Caco-2 (cell line): Measurements from ENCODE around the gene IGSF9B. TPM values are rescaled to one million over a fixed set of nuclear protein-coding genes. Genes with fewer than 3 reads are reported as not detected.

Experiments used
- BruUV-seq: library from RNA; stranded (reverse); fragments of 400-500 nt; replicated peaks from 2 replicates; lab custom pipeline; 2021; lab: Mats Ljungman, UMichigan
- CTCF ChIA-PET: fragments of 300-600 bp; sonication (Branson Sonifier 250); formaldehyde crosslinking; loops from one replicate; lab custom pipeline; 2022; ENCODE audit warnings: antibody characterized with exemption; lab: Charles Lee
- POLR2A ChIA-PET: fragments of 300-600 bp; sonication (Branson Sonifier 250); formaldehyde crosslinking; loops from one replicate; lab custom pipeline; 2022; ENCODE audit warnings: antibody characterized with exemption; lab: Charles Lee
- DNase-seq, 2 experiments: peaks; one replicate each; pipeline versions ENCODE4 v3.0.0 to v3.0.0-alpha.2; 2020 to 2022
- H3K27me3 ChIP-seq: replicated peaks from 2 replicates; pipeline ENCODE4 v1.6.0; 2011; ENCODE audit warnings: low read length; ENCODE audit not compliant: control insufficient read depth, insufficient read depth
- H3K36me3 ChIP-seq: 2 replicates; pipeline ENCODE4 v1.5.1; 2011; ENCODE audit warnings: low read length; ENCODE audit not compliant: control insufficient read depth, insufficient read depth
- H3K4me1 ChIP-seq: fragments of 250-450 bp; sonication (Bioruptor Pico); 2 replicates; pipeline ENCODE4 v1.5.1; 2020; ENCODE audit warnings: mild to moderate bottlenecking
- H3K4me3 ChIP-seq: 2 replicates; pipeline ENCODE4 v1.5.1; 2011; ENCODE audit warnings: low read depth, mild to moderate bottlenecking, control low read depth, low read length
- H3K9me3 ChIP-seq: fragments of 250-450 bp; sonication (Bioruptor Pico); 2 replicates; pipeline ENCODE4 v1.5.1; 2020; ENCODE audit warnings: mild to moderate bottlenecking, moderate library complexity
- H3K27ac Mint-ChIP-seq: one replicate; pipeline ENCODE4 v1.8.0; 2022; ENCODE audit warnings: mixed read lengths; ENCODE audit not compliant: unreplicated experiment
- H3K27me3 Mint-ChIP-seq: one replicate; pipeline ENCODE4 v1.8.0; 2022; ENCODE audit warnings: mixed read lengths; ENCODE audit not compliant: insufficient read depth, unreplicated experiment
- H3K36me3 Mint-ChIP-seq: one replicate; pipeline ENCODE4 v1.8.0; 2022; ENCODE audit warnings: mild to moderate bottlenecking, mixed read lengths; ENCODE audit not compliant: insufficient read depth, unreplicated experiment
- H3K4me1 Mint-ChIP-seq: one replicate; pipeline ENCODE4 v1.8.0; 2022; ENCODE audit warnings: low read depth, mixed read lengths; ENCODE audit not compliant: unreplicated experiment
- H3K4me3 Mint-ChIP-seq: one replicate; pipeline ENCODE4 v1.8.0; 2022; ENCODE audit warnings: mild to moderate bottlenecking, moderate library complexity, mixed read lengths; ENCODE audit not compliant: unreplicated experiment
- H3K9me3 Mint-ChIP-seq: one replicate; pipeline ENCODE4 v1.8.0; 2022; ENCODE audit warnings: mixed read lengths; ENCODE audit not compliant: unreplicated experiment
- intact Hi-C: fragments of 100-400 bp; cut with micrococcal nuclease; formaldehyde crosslinking; loops from one replicate; pipeline ENCODE4 v1.10.0; 2022; ENCODE audit not compliant: unreplicated experiment
- total RNA-seq: library from RNA; stranded (reverse); gene quantifications from 2 replicates; pipeline ENCODE4 v1.2.3, GENCODE V29; 2022
- TF ChIP-seq, protein P1 (sequence below), 2 experiments: fragments of 200-600 bp in 1 of 2; IDR thresholded peaks; 1 replicate in 1 of 2; 2 replicates in 1 of 2; pipeline versions ENCODE4 v1.5.1 to v1.8.0; 2011 to 2022; ENCODE audit warnings: antibody characterized with exemption in 1 of 2, control low read depth in 1 of 2, inconsistent platforms in 1 of 2, low read depth in 1 of 2, low read length in 1 of 2, mild to moderate bottlenecking in 1 of 2, moderate library complexity in 1 of 2; ENCODE audit not compliant: insufficient read depth in 1 of 2, severe bottlenecking in 1 of 2, unreplicated experiment in 1 of 2

The IGSF9B gene
- total RNA-seq, 1 experiment from 2014 or later, result 4.2 TPM

GRCh38 chr11:134001088-134001487 lies 44.3 kb upstream of the IGSF9B start:
- DNase-seq, result no peak
- Mint-ChIP-seq H3K36me3 (no peaks in the 10 kb centered on the region), H3K27ac (no peak overlapping the region), H3K4me3 (no peak overlapping the region), H3K4me1 (no peaks in the 10 kb centered on the region), H3K9me3 (peaks cover 13% of the 10 kb centered on the region), H3K27me3 (peaks cover 4% of the 10 kb centered on the region)
- TF ChIP-seq, protein P1, sequence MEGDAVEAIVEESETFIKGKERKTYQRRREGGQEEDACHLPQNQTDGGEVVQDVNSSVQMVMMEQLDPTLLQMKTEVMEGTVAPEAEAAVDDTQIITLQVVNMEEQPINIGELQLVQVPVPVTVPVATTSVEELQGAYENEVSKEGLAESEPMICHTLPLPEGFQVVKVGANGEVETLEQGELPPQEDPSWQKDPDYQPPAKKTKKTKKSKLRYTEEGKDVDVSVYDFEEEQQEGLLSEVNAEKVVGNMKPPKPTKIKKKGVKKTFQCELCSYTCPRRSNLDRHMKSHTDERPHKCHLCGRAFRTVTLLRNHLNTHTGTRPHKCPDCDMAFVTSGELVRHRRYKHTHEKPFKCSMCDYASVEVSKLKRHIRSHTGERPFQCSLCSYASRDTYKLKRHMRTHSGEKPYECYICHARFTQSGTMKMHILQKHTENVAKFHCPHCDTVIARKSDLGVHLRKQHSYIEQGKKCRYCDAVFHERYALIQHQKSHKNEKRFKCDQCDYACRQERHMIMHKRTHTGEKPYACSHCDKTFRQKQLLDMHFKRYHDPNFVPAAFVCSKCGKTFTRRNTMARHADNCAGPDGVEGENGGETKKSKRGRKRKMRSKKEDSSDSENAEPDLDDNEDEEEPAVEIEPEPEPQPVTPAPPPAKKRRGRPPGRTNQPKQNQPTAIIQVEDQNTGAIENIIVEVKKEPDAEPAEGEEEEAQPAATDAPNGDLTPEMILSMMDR (IDR thresholded peaks at IDR 0.05; ENCODE audit: insufficient read depth in 1 of 2, low read depth in 1 of 2, low read length in 1 of 2, severe bottlenecking in 1 of 2, unreplicated experiment in 1 of 2), result no peak
- Histone ChIP-seq H3K4me1 (no peaks in the 10 kb centered on the region), H3K9me3 (no peaks in the 10 kb centered on the region), H3K4me3 (no peak overlapping the region), H3K27me3 (no peaks in the 10 kb centered on the region), H3K36me3 (no peaks in the 10 kb centered on the region)
- ChIA-PET CTCF (interaction anchor here (0.6 kb wide), 1 partner anchor 36 kb away, joined by 3 read pairs; no protein-coding TSS in a partner anchor), POLR2A (no interaction called here)
- BruUV-seq, result no TSS peak
- intact Hi-C loops, result no loop called here

- no peak overlapping the region for H3K27ac Mint-ChIP-seq
- intact Hi-C loops, result no loop called here
- no peak overlapping the region for H3K4me3 Mint-ChIP-seq
- no peak for DNase-seq
- CTCF ChIA-PET, result interaction anchor here (1.8 kb wide), 1 partner anchor 72 kb away, joined by 4 read pairs; no protein-coding TSS in a partner anchor
- Histone ChIP-seq H3K4me3 (no peak overlapping the region), H3K27me3 (no peaks in the 10 kb centered on the region), H3K9me3 (0 out of 2 replicates have a peak, but pooled peaks cover 8% of the 10 kb centered on the region), H3K36me3 (no peaks in the 10 kb centered on the region), H3K4me1 (no peaks in the 10 kb centered on the region)
- peaks cover 13% of the 10 kb centered on the region for H3K9me3 Mint-ChIP-seq
- peaks cover 2% of the 10 kb centered on the region for H3K27me3 Mint-ChIP-seq
- TF ChIP-seq, protein P1 (IDR thresholded peaks at IDR 0.05; ENCODE audit: insufficient read depth in 1 of 2, low read depth in 1 of 2, low read length in 1 of 2, severe bottlenecking in 1 of 2, unreplicated experiment in 1 of 2), result no peak
- POLR2A ChIA-PET, result no interaction called here
- no peaks in the 10 kb centered on the region for H3K36me3 Mint-ChIP-seq
- BruUV-seq, result no TSS peak
- H3K4me1 Mint-ChIP-seq, result no peaks in the 10 kb centered on the region
These were observed 42.6 kb upstream of the IGSF9B start for GRCh38 chr11:133999355-133999754.

DNA sequence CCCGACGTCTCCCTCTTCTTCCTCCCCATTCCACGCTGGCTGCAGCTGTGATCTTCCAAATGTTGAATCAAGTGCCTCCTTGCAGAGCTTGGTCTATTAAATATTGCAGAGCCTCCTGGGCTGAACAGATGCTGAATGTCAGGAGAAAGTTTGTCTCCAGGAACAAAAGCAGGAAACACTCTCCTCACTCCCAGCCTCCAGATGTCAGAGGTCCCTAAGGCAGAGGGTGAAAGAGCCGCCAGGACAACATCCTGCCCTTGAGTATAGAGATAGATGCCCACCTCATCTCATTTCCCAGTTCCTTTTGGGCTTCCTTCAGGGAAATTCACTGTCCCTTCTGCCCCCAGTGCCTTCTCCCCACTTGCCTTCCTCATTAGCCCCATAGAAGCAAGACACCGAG lies 40.8 kb upstream of the IGSF9B start:
- H3K36me3 Mint-ChIP-seq, result no peaks in the 10 kb centered on the region
- Histone ChIP-seq H3K4me3 (no peak overlapping the region), H3K36me3 (no peaks in the 10 kb centered on the region), H3K4me1 (no peaks in the 10 kb centered on the region), H3K9me3 (0 out of 2 replicates have a peak, but pooled peaks cover 8% of the 10 kb centered on the region), H3K27me3 (no peaks in the 10 kb centered on the region)
- POLR2A ChIA-PET, result no interaction called here
- no peak overlapping the region for H3K4me3 Mint-ChIP-seq
- intact Hi-C loops, result no loop called here
- CTCF ChIA-PET, result interaction anchor here (1.8 kb wide), 1 partner anchor 70 kb away, joined by 4 read pairs; no protein-coding TSS in a partner anchor
- TF ChIP-seq, protein P1 (IDR thresholded peaks at IDR 0.05; ENCODE audit: insufficient read depth in 1 of 2, low read depth in 1 of 2, low read length in 1 of 2, severe bottlenecking in 1 of 2, unreplicated experiment in 1 of 2), result no peak
- H3K27ac Mint-ChIP-seq, result no peak overlapping the region
- H3K4me1 Mint-ChIP-seq, result no peaks in the 10 kb centered on the region
- no peak for DNase-seq
- H3K27me3 Mint-ChIP-seq, result peaks cover 4% of the 10 kb centered on the region
- peaks cover 12% of the 10 kb centered on the region for H3K9me3 Mint-ChIP-seq
- BruUV-seq, result no TSS peak
